ENCODE data around the gene ZNF277.

ZNF277 gene

GRCh38 chr7:112346381-112347060 lies 140.0 kb downstream of the ZNF277 start:
- no peak overlapping the region for H3K9ac ChIP-seq (ENCODE audit: low read depth, low read length)
- peaks cover 3% of the 10 kb centered on the region for H3K9me3 ChIP-seq (ENCODE audit: control insufficient read depth, insufficient read depth, low read length)
- H3K4me1 ChIP-seq (ENCODE audit: control insufficient read depth, insufficient read depth, low read length), result no peaks in the 10 kb centered on the region
- no peaks in the 10 kb centered on the region for H3K27me3 ChIP-seq (ENCODE audit: control insufficient read depth, insufficient read depth, low read length)
- H3K4me3 ChIP-seq (ENCODE audit: low read depth, low read length), result no peak overlapping the region
- no peaks in the 10 kb centered on the region for H3K36me3 ChIP-seq (ENCODE audit: control insufficient read depth, insufficient read depth, low read length)

DNA sequence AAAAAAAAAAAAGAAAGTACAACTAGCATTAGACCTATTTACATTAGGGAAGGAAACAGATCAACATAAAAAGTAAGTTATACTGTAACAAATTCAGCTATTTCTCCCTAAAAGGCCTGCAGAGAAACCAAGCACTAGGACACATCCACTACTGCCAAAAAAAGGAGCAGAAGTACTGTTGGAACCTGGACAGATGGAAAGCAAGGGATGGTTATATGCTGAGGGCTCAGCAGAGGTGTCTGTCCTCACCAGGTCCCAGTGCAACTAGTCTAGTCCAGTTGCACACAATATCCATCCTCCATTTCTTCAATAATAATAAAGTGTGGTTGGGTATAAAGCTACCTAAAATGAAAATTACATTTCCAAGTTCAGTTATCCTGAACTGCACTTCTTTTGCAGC lies 140.6 kb downstream of the ZNF277 start:
- Histone ChIP-seq H3K4me1 (ENCODE audit: control insufficient read depth, insufficient read depth, low read length) (no peaks in the 10 kb centered on the region), H3K9ac (ENCODE audit: low read depth, low read length) (no peak overlapping the region), H3K27me3 (ENCODE audit: control insufficient read depth, insufficient read depth, low read length) (no peaks in the 10 kb centered on the region), H3K36me3 (ENCODE audit: control insufficient read depth, insufficient read depth, low read length) (no peaks in the 10 kb centered on the region), H3K4me3 (ENCODE audit: low read depth, low read length) (no peak overlapping the region), H3K9me3 (ENCODE audit: control insufficient read depth, insufficient read depth, low read length) (peaks cover 3% of the 10 kb centered on the region)

GRCh38 chr7:112350585-112350984 lies 144.1 kb downstream of the ZNF277 start:
- Histone ChIP-seq H3K9me3 (ENCODE audit: control insufficient read depth, insufficient read depth, low read length) (peaks cover 3% of the 10 kb centered on the region), H3K4me3 (ENCODE audit: low read depth, low read length) (no peak overlapping the region), H3K9ac (ENCODE audit: low read depth, low read length) (no peak overlapping the region), H3K27me3 (ENCODE audit: control insufficient read depth, insufficient read depth, low read length) (no peaks in the 10 kb centered on the region), H3K36me3 (ENCODE audit: control insufficient read depth, insufficient read depth, low read length) (no peaks in the 10 kb centered on the region), H3K4me1 (ENCODE audit: control insufficient read depth, insufficient read depth, low read length) (no peaks in the 10 kb centered on the region)

DNA sequence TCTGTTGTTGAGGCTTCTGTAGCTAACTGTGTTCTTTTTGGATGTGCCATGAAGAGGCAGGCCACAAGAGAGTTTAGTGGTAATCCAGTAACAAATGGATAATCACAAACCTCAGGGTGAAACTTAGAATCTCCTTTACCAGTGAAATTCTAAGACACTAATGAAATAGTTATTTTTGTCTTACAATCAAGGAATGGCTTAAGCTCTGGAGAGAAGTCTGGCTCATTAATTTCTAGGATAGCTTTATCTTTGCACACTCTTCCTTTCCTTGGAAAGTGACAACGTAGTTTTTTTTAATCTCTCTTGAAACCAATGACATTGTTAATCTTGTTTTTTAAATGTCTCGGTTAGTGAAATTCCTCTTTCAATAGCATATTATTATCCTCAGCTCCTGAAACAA lies 150.1 kb downstream of the ZNF277 start:
- H3K27me3 ChIP-seq (ENCODE audit: control insufficient read depth, insufficient read depth, low read length), result no peaks in the 10 kb centered on the region
- no peak overlapping the region for H3K9ac ChIP-seq (ENCODE audit: low read depth, low read length)
- H3K36me3 ChIP-seq (ENCODE audit: control insufficient read depth, insufficient read depth, low read length), result no peaks in the 10 kb centered on the region
- H3K4me3 ChIP-seq (ENCODE audit: low read depth, low read length), result no peak overlapping the region
- H3K9me3 ChIP-seq (ENCODE audit: control insufficient read depth, insufficient read depth, low read length), result no peaks in the 10 kb centered on the region
- no peaks in the 10 kb centered on the region for H3K4me1 ChIP-seq (ENCODE audit: control insufficient read depth, insufficient read depth, low read length)

GRCh38 chr7:112357136-112357535 lies 150.6 kb downstream of the ZNF277 start:
- no peaks in the 10 kb centered on the region for H3K9me3 ChIP-seq (ENCODE audit: control insufficient read depth, insufficient read depth, low read length)
- no peak overlapping the region for H3K9ac ChIP-seq (ENCODE audit: low read depth, low read length)
- H3K4me1 ChIP-seq (ENCODE audit: control insufficient read depth, insufficient read depth, low read length), result no peaks in the 10 kb centered on the region
- H3K36me3 ChIP-seq (ENCODE audit: control insufficient read depth, insufficient read depth, low read length), result no peaks in the 10 kb centered on the region
- no peaks in the 10 kb centered on the region for H3K27me3 ChIP-seq (ENCODE audit: control insufficient read depth, insufficient read depth, low read length)
- H3K4me3 ChIP-seq (ENCODE audit: low read depth, low read length), result no peak overlapping the region

DNA sequence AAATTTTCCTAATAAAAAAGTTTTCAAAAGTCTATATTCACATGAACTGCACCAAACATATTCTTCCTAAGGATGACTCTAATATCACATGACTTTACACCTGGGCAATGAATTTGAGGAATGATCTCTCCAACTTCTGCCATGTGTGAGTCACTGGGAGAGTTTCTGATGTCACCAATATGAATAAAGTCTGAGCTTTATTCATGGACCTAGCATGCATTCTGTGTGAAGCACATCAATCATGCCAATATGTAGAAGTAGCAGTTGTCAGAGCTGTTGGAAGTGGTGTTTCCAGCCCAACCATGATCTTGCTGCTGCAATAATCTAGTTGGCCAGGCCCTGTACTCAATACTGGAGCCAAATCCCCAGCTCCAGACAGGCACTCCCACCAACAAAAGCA lies 152.0 kb downstream of the ZNF277 start:
- no peaks in the 10 kb centered on the region for H3K4me1 ChIP-seq (ENCODE audit: control insufficient read depth, insufficient read depth, low read length)
- no peaks in the 10 kb centered on the region for H3K9me3 ChIP-seq (ENCODE audit: control insufficient read depth, insufficient read depth, low read length)
- H3K27me3 ChIP-seq (ENCODE audit: control insufficient read depth, insufficient read depth, low read length), result no peaks in the 10 kb centered on the region
- H3K4me3 ChIP-seq (ENCODE audit: low read depth, low read length), result no peak overlapping the region
- H3K36me3 ChIP-seq (ENCODE audit: control insufficient read depth, insufficient read depth, low read length), result no peaks in the 10 kb centered on the region
- H3K9ac ChIP-seq (ENCODE audit: low read depth, low read length), result no peak overlapping the region

GRCh38 chr7:112359086-112359485 lies 152.6 kb downstream of the ZNF277 start:
- no peaks in the 10 kb centered on the region for H3K4me1 ChIP-seq (ENCODE audit: control insufficient read depth, insufficient read depth, low read length)
- H3K4me3 ChIP-seq (ENCODE audit: low read depth, low read length), result no peak overlapping the region

DNA sequence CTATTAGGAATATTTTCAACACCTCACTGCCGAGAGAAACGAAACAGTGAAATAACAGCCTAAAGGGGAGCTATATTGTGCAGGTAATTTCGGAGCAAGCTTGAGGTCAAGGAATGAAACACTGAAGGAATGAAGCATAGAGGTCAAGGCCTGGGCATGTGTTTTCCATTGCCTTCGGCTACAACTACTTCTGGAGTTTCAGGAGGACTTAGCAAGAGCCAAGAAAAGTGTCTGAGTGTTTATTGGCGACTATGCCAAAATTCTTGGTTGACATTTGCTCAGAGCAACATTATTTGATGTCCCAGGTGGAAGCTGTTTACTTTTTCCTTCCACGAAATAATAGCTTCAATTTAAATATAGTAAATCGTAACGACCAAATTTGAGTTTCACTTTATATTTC lies 154.2 kb downstream of the ZNF277 start:
- no peaks in the 10 kb centered on the region for H3K4me1 ChIP-seq (ENCODE audit: control insufficient read depth, insufficient read depth, low read length)
- H3K9me3 ChIP-seq (ENCODE audit: control insufficient read depth, insufficient read depth, low read length), result no peaks in the 10 kb centered on the region
- H3K4me3 ChIP-seq (ENCODE audit: low read depth, low read length), result no peak overlapping the region

More at GRCh38 chr7:112359086-112359485, 152.6 kb downstream of the ZNF277 start:
- Histone ChIP-seq H3K36me3 (ENCODE audit: control insufficient read depth, insufficient read depth, low read length) (no peaks in the 10 kb centered on the region), H3K27me3 (ENCODE audit: control insufficient read depth, insufficient read depth, low read length) (no peaks in the 10 kb centered on the region), H3K9ac (ENCODE audit: low read depth, low read length) (no peak overlapping the region), H3K9me3 (ENCODE audit: control insufficient read depth, insufficient read depth, low read length) (no peaks in the 10 kb centered on the region)

DNA sequence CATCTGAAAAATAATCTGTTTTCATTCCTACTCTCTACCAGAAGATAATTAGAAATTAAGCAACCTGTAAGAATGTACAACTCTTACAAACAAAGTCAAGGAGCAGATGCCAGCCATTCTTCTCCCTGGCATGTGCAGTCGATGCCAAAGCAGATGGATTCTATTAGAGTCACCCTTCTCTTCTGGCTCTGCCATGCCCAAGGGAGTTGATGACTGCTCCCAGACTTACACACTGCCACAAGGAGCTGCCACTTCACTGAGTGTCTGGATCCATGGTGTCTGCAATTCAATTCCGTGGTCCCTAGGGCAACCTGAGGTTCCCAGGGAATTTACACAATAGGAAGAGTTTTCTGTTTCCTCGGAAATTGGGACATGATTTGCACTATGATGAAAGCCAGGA lies 154.7 kb downstream of the ZNF277 start:
- Histone ChIP-seq H3K4me3 (ENCODE audit: low read depth, low read length) (no peak overlapping the region), H3K36me3 (ENCODE audit: control insufficient read depth, insufficient read depth, low read length) (no peaks in the 10 kb centered on the region), H3K9me3 (ENCODE audit: control insufficient read depth, insufficient read depth, low read length) (no peaks in the 10 kb centered on the region), H3K27me3 (ENCODE audit: control insufficient read depth, insufficient read depth, low read length) (no peaks in the 10 kb centered on the region), H3K4me1 (ENCODE audit: control insufficient read depth, insufficient read depth, low read length) (no peaks in the 10 kb centered on the region), H3K9ac (ENCODE audit: low read depth, low read length) (no peak overlapping the region)

More for the DNA sequence above, 154.2 kb downstream of the ZNF277 start:
- Histone ChIP-seq H3K9ac (ENCODE audit: low read depth, low read length) (no peak overlapping the region), H3K36me3 (ENCODE audit: control insufficient read depth, insufficient read depth, low read length) (no peaks in the 10 kb centered on the region), H3K27me3 (ENCODE audit: control insufficient read depth, insufficient read depth, low read length) (no peaks in the 10 kb centered on the region)

GRCh38 chr7:112362053-112362650 lies 155.7 kb downstream of the ZNF277 start:
- H3K9me3 ChIP-seq (ENCODE audit: control insufficient read depth, insufficient read depth, low read length), result no peaks in the 10 kb centered on the region
- H3K4me3 ChIP-seq (ENCODE audit: low read depth, low read length), result no peak overlapping the region
- no peaks in the 10 kb centered on the region for H3K36me3 ChIP-seq (ENCODE audit: control insufficient read depth, insufficient read depth, low read length)
- H3K9ac ChIP-seq (ENCODE audit: low read depth, low read length), result no peak overlapping the region
- H3K4me1 ChIP-seq (ENCODE audit: control insufficient read depth, insufficient read depth, low read length), result no peaks in the 10 kb centered on the region
- no peaks in the 10 kb centered on the region for H3K27me3 ChIP-seq (ENCODE audit: control insufficient read depth, insufficient read depth, low read length)

GRCh38 chr7:112362731-112363131 lies 156.2 kb downstream of the ZNF277 start:
- Histone ChIP-seq H3K36me3 (ENCODE audit: control insufficient read depth, insufficient read depth, low read length) (no peaks in the 10 kb centered on the region), H3K9ac (ENCODE audit: low read depth, low read length) (no peak overlapping the region), H3K4me3 (ENCODE audit: low read depth, low read length) (no peak overlapping the region), H3K27me3 (ENCODE audit: control insufficient read depth, insufficient read depth, low read length) (no peaks in the 10 kb centered on the region), H3K9me3 (ENCODE audit: control insufficient read depth, insufficient read depth, low read length) (no peaks in the 10 kb centered on the region), H3K4me1 (ENCODE audit: control insufficient read depth, insufficient read depth, low read length) (no peaks in the 10 kb centered on the region)

DNA sequence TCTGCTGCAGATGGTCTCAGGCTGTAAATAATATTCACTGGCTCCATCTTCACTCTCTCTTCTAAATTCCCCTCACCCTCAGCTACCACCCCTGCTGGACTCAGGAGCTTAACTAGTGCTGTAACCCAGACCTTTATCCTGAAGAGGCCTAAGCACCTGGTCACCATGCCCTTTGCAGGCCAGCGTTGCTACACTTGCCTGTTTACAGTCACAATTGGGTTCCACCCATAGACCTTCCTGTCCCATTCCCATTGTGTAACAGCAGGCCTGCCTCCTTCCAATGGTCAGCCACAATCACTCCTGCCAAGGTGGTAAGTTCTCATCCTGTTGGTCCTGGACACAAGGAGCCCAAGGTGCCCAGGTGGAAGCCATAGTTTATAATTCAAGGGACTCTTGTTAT lies 157.9 kb downstream of the ZNF277 start:
- H3K27me3 ChIP-seq (ENCODE audit: control insufficient read depth, insufficient read depth, low read length), result no peaks in the 10 kb centered on the region
- H3K36me3 ChIP-seq (ENCODE audit: control insufficient read depth, insufficient read depth, low read length), result no peaks in the 10 kb centered on the region
- no peaks in the 10 kb centered on the region for H3K4me1 ChIP-seq (ENCODE audit: control insufficient read depth, insufficient read depth, low read length)
- no peak overlapping the region for H3K9ac ChIP-seq (ENCODE audit: low read depth, low read length)
- H3K9me3 ChIP-seq (ENCODE audit: control insufficient read depth, insufficient read depth, low read length), result no peaks in the 10 kb centered on the region
- H3K4me3 ChIP-seq (ENCODE audit: low read depth, low read length), result no peak overlapping the region

All from iPS-15b (cell line).